Measurements from ENCODE around the gene PRKN. TPM values are rescaled to one million over a fixed set of nuclear protein-coding genes. Genes with fewer than 3 reads are reported as not detected.

PRKN gene
- total RNA-seq, 1 experiment from 2014 or later: 0.34 TPM

GRCh38 chr6:162712694-162713093, 14.9 kb downstream of the PRKN start:
- Mint-ChIP-seq H3K4me1 (ENCODE audit: low read depth, unreplicated experiment) (no peaks in the 10 kb centered on the region), H3K9me3 (ENCODE audit: unreplicated experiment) (peaks cover under 1% of the 10 kb centered on the region), H3K4me3 (ENCODE audit: unreplicated experiment) (no peak overlapping the region), H3K27me3 (ENCODE audit: insufficient read depth, unreplicated experiment) (peaks cover 3% of the 10 kb centered on the region), H3K36me3 (ENCODE audit: insufficient read depth, unreplicated experiment) (no peaks in the 10 kb centered on the region), H3K27ac (ENCODE audit: unreplicated experiment) (no peak overlapping the region)
- no peak for DNase-seq
- BruUV-seq (replicated peaks): no TSS peak
- no peaks in the 10 kb centered on the region for H3K4me1 ChIP-seq
- H3K36me3 ChIP-seq (ENCODE audit: control insufficient read depth, insufficient read depth, low read length): no peaks in the 10 kb centered on the region
- ChIA-PET POLR2A (no interaction called here), CTCF (no interaction called here)
- H3K27me3 ChIP-seq (replicated peaks; ENCODE audit: control insufficient read depth, insufficient read depth, low read length): no peaks in the 10 kb centered on the region
- intact Hi-C loops (cut with micrococcal nuclease; ENCODE audit: unreplicated experiment): no loop called here
- no peak for TF ChIP-seq CTCF (IDR thresholded peaks at IDR 0.05; ENCODE audit: insufficient read depth in 1 of 2, low read depth in 1 of 2, low read length in 1 of 2, severe bottlenecking in 1 of 2, unreplicated experiment in 1 of 2)
- H3K4me3 ChIP-seq (ENCODE audit: low read depth, low read length): no peak overlapping the region
- no peaks in the 10 kb centered on the region for H3K9me3 ChIP-seq

GRCh38 chr6:162711376-162711775, 16.2 kb downstream of the PRKN start:
- Histone ChIP-seq H3K36me3 (ENCODE audit: control insufficient read depth, insufficient read depth, low read length) (no peaks in the 10 kb centered on the region), H3K27me3 (replicated peaks; ENCODE audit: control insufficient read depth, insufficient read depth, low read length) (no peaks in the 10 kb centered on the region), H3K4me3 (ENCODE audit: low read depth, low read length) (no peak overlapping the region), H3K4me1 (no peaks in the 10 kb centered on the region), H3K9me3 (no peaks in the 10 kb centered on the region)
- no peaks in the 10 kb centered on the region for H3K36me3 Mint-ChIP-seq (ENCODE audit: insufficient read depth, unreplicated experiment)
- intact Hi-C loops (cut with micrococcal nuclease; ENCODE audit: unreplicated experiment): no loop called here
- DNase-seq: no peak
- no peak overlapping the region for H3K4me3 Mint-ChIP-seq (ENCODE audit: unreplicated experiment)
- TF ChIP-seq CTCF (IDR thresholded peaks at IDR 0.05; ENCODE audit: insufficient read depth in 1 of 2, low read depth in 1 of 2, low read length in 1 of 2, severe bottlenecking in 1 of 2, unreplicated experiment in 1 of 2): no peak
- ChIA-PET CTCF (no interaction called here), POLR2A (no interaction called here)
- H3K27ac Mint-ChIP-seq (ENCODE audit: unreplicated experiment): no peak overlapping the region
- H3K4me1 Mint-ChIP-seq (ENCODE audit: low read depth, unreplicated experiment): no peaks in the 10 kb centered on the region
- BruUV-seq (replicated peaks): no TSS peak
- peaks cover 3% of the 10 kb centered on the region for H3K27me3 Mint-ChIP-seq (ENCODE audit: insufficient read depth, unreplicated experiment)
- no peaks in the 10 kb centered on the region for H3K9me3 Mint-ChIP-seq (ENCODE audit: unreplicated experiment)

GRCh38 chr6:162710936-162711335, 16.6 kb downstream of the PRKN start:
- no peak overlapping the region for H3K4me3 ChIP-seq (ENCODE audit: low read depth, low read length)
- H3K27me3 ChIP-seq (replicated peaks; ENCODE audit: control insufficient read depth, insufficient read depth, low read length): no peaks in the 10 kb centered on the region
- no peaks in the 10 kb centered on the region for H3K9me3 ChIP-seq
- CTCF ChIA-PET: no interaction called here
- H3K27me3 Mint-ChIP-seq (ENCODE audit: insufficient read depth, unreplicated experiment): peaks cover 3% of the 10 kb centered on the region
- no peaks in the 10 kb centered on the region for H3K4me1 Mint-ChIP-seq (ENCODE audit: low read depth, unreplicated experiment)
- H3K27ac Mint-ChIP-seq (ENCODE audit: unreplicated experiment): no peak overlapping the region
- intact Hi-C loops (cut with micrococcal nuclease; ENCODE audit: unreplicated experiment): no loop called here
- TF ChIP-seq CTCF (IDR thresholded peaks at IDR 0.05; ENCODE audit: insufficient read depth in 1 of 2, low read depth in 1 of 2, low read length in 1 of 2, severe bottlenecking in 1 of 2, unreplicated experiment in 1 of 2): no peak
- DNase-seq: no peak
- no TSS peak for BruUV-seq (replicated peaks)
- POLR2A ChIA-PET: interaction anchor here (0.7 kb wide), 1 partner anchor 17 kb away, joined by 3 read pairs; the partner anchor contains the start of gene PACRG
- no peaks in the 10 kb centered on the region for H3K9me3 Mint-ChIP-seq (ENCODE audit: unreplicated experiment)
- H3K4me3 Mint-ChIP-seq (ENCODE audit: unreplicated experiment): no peak overlapping the region
- no peaks in the 10 kb centered on the region for H3K36me3 ChIP-seq (ENCODE audit: control insufficient read depth, insufficient read depth, low read length)
- H3K4me1 ChIP-seq: no peaks in the 10 kb centered on the region
- no peaks in the 10 kb centered on the region for H3K36me3 Mint-ChIP-seq (ENCODE audit: insufficient read depth, unreplicated experiment)
